ENCODE measurements around the gene PTAFR. TPM values are rescaled to one million over a fixed set of nuclear protein-coding genes. Genes with fewer than 3 reads are reported as not detected.

Gene PTAFR
- total RNA-seq, 1 experiment from 2014 or later: not detected

DNA sequence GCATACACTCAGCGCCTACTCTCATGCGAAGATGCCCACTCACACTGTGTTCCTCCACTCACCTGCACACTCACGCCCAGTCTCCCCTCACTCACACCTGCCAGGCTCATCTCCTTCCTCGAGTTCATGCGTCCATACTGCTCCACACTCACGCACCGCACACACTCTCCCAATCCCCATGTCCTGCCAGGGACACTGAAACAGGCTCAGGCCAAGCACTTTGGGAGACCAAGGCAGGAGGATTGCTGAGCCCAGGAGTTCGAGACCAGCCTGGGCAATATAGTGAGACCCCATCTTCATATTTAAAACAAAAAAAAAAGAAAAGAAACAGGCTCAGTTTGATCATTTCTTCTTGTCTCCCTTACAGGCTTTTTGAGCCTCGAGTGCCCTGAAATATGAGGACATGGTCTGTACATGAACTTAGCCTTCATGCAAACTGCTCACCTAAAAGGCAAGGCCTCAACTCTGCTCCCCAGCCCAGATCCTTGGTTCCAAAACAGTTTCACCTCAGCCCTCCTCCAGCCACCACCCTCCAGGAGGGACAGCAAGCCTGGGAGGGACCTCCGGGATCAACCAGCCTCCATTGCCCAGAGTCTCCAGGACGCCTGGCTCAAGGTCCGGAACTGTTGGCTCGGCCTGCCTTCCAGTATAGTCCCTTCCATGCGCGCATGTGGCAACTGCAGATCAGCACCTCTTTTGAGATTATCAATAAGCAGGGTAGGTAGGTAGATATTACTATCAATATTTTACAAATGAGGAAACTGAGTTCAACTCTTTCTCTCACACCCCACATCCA lies 2.4 kb upstream of the PTAFR start:
- DNase-seq (ENCODE audit: low read depth): no peak

DNA sequence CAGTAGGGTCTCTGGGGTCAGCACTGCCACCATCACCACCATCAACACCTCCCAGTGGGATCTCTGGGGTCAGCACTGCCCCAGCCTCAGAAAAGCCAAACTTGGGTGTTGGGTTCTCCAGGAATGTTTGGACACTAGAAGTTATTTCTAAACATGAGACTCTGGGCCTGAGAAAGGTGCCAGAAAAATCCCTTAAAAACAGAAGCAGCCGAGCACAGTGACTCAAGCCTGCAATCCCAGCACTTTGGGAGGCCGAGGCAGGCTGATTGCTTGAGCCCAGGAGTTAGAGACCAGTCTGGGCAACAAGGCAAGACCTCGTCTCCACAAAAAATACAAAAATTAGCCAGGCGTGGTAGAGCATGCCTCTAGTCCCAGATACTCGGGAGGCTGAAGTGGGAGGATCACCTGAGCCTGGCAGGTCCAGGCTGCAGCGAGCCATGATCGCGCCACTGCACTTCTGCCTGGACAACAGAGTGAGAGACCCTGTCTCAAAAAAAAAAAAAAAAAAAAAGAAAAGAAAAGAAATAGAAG lies 470 bp downstream of the PTAFR start:
- no peak for DNase-seq (ENCODE audit: low read depth)

DNA sequence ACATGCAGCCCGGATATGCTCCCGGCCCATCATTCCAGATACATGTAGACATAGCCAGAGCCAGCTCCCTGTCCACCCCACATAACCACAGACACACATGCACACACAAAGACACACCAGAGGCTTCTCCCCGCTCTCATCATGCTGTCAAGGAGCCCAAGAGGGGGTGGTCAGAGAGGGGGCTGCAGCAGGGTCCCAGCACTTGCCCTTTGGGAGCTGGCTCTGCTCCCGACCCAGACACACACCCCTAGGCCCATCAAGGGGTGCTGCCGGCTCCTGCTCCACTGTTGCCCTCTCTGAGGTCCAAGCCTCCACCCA lies 2.6 kb downstream of the PTAFR start:
- DNase-seq (ENCODE audit: low read depth): peak; percentile 14

DNA sequence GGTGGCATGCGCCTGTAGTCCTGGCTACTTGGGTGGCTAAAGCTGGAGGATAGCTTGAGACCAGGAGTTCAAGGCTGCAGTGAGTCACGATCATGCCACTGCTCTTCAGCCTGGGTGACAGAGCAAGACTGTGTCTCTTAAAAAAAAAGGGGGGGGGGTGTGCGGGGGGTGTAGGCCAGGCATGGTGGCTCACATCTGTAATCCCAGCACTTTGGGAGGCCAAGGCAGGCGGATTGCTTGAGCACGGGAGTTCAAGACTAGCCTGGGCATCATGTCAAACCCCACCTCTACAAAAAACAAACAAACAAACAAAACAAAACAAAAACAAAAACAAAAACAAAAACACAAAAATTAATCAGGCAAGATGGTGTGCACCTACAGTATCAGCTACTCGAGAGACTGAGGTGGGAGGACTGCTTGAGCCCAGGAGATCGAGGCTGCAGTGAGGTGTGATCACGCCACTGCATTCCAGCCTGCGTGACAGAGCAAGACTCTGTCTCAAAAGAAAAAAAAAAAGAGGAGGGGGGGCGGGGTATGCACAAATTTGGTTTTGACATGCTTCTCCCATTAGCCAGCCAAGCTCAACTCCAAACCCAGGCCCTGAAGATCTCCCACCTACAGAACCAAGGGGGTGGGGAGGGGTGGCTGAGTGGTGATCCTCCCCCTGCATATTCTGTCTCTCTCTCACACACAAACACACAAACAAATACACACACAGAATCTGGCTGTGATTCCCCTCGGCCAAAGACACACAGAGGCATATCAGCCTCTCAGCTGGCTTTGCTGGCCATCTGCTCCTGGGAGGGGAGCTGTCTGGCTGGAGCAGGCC lies 3.1 kb downstream of the PTAFR start:
- no peak for DNase-seq (ENCODE audit: low read depth)

DNA sequence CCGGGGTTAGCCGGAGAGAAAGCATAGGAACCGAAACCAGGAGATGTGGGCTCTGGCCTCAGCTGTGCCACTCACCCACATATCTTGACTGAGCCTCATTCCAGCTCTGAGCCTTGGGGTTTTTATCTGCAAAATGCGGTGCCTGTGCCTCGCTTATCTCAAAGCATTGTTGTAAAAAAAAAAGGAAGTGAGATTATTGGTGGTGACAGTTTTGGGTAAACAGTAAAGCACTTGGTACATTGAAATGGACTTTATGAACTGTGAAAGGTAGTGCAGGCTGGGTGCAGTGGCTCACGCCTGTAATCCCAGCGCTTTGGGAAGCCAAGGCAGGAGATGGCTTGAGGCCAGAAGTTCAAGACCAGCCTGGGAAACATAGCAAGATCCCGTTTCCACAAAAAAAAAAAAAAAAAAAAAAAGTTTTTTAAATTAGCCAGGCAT lies 3.8 kb downstream of the PTAFR start:
- DNase-seq (ENCODE audit: low read depth): no peak

DNA sequence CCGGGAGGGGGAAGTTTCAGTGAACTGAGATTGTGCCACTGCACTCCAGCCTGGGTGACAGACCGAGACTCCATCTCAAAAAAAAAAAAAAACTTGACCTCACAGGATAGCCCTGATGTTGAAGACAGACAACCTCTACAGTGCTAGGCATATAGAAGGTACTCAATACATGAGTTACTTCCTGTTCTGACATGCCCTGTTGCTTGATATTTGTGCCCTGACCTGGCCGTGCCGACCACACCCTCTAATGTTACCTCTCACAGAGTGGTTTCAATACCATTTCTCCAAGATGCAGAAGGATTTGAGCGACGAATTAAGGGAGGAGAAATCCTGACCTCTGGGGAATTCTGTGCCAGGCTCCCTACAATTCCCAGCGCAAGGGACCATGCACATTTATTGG lies 5.2 kb downstream of the PTAFR start:
- DNase-seq (ENCODE audit: low read depth): no peak

DNA sequence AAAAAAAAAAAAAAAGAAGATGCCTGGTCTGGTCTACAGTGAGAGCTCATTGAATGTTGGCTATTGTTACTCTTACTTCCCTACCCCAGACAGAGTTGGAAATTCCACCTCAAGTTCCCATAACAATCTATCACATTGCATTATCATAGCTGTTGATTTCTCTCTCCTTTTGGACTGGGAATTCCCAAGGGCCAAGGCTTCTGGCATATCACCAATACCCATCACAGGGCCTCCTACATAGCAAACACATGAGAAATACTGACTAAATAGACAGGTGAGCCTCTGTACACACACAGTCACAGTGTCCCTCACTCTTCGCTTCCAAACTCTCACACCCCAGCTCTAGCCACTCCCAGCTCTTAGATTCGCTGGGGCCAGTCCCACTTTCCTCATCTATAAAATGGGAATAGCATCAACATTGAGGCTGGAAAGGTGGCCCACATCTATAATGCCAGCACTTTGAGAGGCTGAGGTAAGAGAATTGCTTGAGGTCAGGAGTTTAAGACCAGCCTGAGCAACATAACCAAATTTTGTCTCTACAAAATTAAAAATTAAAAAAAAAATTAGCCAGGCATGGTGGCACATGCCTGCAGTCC lies 6.4 kb downstream of the PTAFR start:
- DNase-seq (ENCODE audit: low read depth): peak; percentile 11

DNA sequence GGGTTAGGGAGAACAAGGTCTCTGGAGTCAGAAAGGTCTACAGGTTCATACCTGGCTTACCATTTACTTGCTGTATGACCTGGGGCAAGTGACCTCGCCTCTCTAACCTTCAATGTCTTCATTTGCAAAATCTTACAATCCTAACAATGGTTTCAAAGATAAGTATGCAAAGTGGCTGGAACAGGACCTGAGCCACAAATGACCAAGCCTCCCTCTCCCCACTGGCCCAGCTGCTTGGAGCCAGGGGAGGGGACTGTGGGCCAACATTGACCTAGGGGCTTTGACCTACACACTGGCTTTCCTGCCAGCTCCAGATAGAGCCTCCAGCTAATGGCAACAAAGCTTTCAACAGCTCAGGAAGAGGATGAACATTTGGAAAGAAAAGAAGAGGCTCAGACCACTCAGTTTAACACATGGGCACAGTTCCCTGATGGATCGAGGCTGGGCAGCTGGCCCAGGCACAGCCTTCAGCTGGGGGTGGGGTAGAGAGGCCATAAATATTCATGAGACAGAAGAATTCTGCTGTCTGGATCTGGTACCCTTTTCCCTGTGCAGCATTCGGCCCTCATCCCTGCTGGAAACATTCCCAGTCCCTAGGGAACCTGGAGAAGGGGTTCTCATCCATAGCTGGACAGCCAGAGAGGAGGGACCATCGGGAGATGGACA lies 12.9 kb downstream of the PTAFR start:
- DNase-seq (ENCODE audit: low read depth): no peak

DNA sequence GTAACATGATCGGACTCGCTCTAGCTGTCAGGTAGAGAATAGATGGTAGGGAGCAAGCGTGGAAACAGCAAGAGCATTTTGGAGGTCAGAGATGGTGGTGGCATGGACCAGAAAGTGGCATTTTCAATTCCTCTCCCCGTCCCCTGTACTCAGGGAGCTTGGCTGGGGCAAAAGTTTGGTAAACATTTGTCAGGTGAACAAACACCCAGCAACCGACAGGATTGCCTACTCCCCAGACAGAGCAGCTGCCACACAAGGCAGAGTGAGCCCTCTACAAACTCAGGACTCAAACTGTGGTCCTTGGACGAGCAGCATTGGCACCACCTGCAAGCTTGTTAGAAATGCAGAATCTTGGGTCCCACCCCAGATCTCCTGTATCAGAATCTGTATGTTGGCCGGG lies 14.3 kb downstream of the PTAFR start:
- no peak for DNase-seq (ENCODE audit: low read depth)

DNA sequence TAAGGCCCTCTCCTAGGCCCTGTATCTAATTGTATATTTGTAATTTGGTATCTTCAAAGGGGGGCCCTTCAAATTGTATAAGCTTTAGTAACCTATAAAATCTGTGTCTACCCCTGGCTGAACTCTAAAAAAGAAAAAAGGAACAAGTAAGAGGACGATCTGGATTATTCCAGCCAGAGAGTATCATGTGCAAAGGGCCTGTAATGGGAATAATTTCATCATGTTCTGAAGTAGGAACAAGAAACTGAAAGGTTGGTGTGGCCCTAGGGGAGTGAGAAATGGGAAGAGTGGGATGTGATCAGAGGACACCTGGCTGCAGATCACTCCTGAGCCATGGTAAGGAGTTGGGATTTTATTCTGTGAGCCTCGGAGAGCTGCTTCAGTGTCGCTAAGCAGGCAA lies 14.7 kb downstream of the PTAFR start:
- no peak for DNase-seq (ENCODE audit: low read depth)

DNA sequence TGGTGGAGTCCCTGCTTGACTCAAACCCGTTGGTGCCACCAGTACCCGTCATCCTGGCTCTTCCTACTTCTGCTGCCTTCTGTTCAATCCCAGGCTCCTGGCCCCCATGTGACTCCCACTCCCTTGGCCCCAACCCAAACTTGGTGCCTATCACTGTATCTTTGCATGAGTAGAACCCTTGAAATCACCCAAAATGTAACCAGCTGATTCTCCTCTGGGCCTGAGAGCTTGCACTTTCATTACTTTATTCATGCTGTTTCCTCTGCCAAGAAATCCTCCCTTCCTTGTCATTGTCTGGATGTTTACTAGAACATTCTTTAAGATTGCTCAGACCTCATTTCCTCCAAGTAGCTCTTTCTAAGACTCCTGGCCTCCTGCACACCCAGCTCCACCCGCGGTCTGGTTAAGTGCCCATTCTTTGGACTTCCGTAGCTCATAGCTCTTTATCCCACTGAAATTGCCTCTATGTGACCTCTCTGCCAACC lies 15.7 kb downstream of the PTAFR start:
- no peak for DNase-seq (ENCODE audit: low read depth)

DNA sequence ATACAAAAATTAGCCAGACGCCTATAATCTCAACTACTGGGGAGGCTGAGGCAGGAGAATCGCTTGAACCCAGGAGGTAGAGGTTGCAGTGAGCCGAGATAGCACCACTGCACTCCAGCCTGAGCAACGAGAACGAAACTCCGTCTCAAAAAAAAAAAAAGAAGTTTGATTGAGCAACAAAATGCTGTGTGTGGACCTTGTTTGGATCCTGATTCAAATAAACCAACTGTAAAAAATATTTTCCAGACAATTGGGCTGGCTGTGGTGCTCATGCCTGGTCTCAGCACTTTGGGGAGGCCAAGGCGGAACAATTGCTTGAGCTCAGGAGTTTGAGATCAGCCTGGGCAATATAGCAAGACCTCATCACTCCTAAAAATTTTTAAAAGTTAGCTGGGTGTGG lies 16.8 kb downstream of the PTAFR start:
- no peak for DNase-seq (ENCODE audit: low read depth)

DNA sequence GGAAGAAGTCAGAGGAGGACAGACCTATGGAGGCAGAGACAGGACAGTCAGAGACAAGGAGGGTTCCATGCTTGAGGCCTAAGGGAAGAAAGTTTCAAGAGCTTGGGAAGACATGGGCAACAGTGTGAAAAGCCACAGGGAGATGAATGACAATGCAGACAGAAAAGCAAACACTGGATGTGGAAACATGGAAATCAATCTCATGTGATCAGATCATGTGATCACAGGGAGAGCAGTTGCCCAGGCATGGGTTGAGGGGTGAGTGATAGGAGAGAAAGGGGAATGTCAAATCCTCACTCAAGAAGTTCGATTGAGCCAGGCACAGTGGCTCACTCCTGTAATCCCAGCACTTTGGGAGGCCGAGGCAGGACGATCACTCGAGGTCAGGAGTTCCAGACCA lies 17.2 kb downstream of the PTAFR start:
- no peak for DNase-seq (ENCODE audit: low read depth)

DNA sequence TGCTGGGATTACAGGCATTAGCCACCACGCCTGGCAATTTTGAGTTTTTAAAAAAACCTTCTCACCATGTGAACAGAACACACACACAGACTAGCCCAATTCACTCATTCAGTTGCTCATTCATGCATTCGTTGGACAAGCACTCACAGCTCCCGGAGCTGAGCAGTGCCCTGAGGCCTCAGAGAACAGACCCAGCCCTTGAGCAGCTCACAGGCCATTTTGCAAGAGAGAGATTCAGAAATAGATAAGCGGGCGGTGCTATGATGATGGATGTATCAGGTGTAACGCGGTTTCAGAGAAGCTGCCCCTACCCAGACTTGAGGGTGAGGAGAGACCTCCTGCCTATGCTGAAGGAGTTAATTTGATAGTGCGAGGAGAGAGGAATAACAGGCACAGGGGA lies 18.6 kb downstream of the PTAFR start:
- DNase-seq (ENCODE audit: low read depth): no peak

DNA sequence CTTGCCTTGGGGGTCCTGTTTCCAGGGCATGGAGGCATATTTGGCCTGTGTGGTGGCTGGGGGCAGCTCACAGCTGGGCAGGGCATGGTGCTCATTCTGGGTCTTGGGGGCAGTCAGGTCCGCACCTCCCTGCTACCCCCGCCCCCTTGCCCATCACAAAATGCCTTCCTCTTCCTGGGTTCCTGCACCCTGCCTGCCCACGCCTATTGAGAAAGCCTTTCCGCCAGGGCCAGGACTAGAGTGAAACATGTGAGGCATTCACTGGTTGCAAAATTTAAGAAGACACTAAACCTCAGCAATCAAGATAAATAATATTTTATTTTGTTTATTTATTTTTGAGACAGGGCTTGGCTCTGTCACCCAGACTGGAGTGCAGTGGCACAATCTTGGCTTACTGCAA lies 19.7 kb downstream of the PTAFR start:
- DNase-seq (ENCODE audit: low read depth): no peak

DNA sequence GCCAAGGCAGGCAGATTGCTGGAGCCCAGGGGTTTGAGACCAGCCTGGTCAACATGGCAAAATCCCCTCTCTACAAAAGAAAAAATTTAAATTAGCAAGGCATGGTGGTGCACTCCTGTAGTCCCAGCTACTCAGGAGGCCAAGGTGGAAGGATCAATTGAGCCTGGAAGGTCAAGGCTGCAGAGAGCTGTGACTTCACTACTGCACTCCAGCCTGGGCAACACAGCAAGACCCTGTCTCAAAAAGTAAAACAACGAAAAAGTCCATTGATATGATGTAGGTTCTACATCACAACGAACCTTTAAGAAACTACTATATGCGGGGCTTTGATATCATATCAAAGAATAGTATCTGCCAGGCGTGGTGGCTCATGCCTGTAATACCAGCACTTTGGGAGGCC lies 20.9 kb downstream of the PTAFR start:
- DNase-seq (ENCODE audit: low read depth): no peak

DNA sequence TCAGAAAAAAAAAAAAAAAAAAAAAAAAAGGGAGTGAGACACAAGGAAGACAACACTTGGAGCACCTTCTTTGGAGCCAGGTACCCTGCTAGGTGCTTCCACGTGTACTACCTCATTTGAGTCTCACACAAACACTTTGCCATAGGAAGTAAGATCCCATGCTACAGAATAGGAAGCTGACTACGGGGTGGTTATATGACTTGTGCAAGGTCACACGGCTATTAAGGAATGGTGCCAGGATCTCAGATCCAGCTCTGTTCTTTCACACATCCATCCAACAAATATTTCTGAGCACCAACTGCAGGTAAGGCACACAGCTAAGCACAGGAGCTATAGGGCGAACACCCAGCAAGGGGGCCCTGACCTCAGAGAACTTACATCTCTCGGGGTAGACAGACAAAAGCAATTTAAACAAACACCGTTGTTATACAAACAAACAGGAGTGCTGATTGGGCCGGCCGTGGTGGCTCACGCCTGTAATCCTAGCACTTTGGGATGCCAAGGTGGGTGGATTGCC lies 22.4 kb downstream of the PTAFR start:
- DNase-seq (ENCODE audit: low read depth): no peak

DNA sequence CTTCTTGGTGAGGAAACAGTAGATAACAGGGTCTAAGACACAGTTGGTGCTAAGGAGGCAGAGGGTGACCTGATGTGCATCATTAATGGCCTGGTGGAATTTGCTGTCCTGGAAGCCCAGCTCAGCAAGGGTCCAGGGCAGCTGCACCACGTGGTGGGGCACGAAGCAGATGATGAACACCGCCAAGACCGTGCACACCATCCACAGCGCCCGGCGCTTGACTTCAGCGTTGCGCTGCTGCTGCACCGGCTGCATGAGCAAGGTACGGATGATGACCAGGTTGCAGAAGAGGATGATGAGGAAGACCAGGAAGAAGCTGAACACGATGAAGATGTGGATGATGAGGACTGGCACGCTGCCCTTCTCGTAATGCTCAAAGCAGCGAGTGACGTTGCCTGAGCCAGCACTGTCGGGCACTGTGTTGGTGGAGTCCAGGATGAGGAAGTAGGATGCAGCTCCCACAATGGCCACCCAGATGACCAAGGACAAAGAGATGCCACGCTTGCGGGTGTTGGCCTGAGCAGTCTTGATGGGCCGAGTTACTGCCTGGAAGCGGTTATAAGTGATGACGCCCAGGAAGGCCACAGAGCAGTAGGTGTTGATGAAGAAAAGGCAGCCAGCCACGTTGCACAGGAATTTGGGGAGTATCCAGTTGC lies 26.2 kb downstream of the PTAFR start:
- DNase-seq (ENCODE audit: low read depth): no peak

DNA sequence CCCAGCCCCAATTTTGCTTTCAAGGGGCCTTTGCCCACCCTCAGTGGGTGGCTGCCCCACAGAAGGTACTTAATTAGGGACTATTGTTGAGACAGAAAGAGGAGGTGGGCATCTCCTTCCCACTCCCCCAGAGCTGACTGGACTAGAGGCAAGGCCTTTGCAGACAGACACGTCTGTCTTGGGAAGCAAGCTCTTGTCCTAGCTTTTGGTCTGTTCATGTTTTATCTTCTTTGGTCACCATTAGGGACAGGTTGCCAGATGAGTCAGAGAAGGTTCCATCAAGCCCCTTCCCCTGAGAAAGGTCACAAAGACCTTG lies 27.7 kb downstream of the PTAFR start:
- DNase-seq (ENCODE audit: low read depth): no peak

DNA sequence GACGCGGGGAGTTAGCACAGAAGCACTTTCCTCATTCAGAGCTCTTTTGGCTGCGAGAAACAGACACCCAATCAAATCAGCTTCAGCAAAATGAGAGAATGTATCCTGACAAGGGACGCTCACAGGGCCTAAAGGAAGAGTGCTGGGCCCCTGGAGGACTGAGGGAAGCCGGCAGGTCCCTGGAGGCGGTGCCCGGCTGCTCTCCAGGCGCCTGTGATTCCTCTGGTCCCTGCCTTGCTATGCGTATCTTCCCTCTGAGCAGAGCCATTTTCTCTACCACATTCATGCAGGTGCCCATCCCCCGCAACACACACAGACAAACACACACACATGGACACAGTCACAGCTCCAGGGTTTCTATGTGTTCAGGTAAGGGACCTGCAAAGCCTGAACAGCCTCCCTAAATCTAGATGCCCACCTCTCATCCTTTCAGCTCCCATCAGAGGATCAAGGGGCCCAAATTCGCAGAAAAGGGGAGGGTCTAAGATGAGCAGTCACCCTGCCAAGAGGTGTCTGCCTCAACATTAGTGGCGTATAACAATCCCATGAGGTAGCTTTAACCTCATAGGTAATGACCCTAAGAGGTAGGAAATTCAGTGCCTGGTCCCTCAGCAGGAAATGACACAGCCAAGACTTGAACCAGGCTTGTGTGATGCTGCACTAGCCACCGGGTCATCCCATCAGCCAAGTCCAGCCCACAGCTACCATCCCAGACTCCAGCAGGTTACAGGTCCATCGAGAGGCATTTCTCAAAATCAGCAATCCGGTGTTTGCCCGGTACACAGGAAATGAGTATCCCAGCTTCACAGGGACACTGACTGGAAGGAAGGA lies 29.0 kb downstream of the PTAFR start:
- no peak for DNase-seq (ENCODE audit: low read depth)
